ENCODE data around the gene HNMT.

DNA sequence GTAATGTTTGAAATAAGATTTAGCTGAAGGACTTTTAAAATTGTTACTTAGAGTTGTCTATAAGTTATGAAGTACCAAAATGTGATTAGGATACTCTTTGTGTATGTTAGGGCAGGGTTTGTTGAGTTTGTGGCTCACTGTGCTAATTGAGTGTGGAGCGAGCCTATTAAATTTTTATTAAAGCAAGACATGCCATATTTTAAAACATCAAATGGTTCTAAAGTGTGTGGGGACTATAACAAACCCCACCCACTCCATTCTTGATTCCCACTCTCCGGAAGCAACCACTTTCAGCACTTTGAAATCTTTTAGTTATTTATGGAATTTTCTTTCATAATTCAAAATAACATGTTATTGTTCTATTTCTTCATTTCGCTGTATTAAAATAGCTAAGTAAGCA is 1.8 kb downstream of the HNMT start:
- TF ChIP-seq, protein P1, sequence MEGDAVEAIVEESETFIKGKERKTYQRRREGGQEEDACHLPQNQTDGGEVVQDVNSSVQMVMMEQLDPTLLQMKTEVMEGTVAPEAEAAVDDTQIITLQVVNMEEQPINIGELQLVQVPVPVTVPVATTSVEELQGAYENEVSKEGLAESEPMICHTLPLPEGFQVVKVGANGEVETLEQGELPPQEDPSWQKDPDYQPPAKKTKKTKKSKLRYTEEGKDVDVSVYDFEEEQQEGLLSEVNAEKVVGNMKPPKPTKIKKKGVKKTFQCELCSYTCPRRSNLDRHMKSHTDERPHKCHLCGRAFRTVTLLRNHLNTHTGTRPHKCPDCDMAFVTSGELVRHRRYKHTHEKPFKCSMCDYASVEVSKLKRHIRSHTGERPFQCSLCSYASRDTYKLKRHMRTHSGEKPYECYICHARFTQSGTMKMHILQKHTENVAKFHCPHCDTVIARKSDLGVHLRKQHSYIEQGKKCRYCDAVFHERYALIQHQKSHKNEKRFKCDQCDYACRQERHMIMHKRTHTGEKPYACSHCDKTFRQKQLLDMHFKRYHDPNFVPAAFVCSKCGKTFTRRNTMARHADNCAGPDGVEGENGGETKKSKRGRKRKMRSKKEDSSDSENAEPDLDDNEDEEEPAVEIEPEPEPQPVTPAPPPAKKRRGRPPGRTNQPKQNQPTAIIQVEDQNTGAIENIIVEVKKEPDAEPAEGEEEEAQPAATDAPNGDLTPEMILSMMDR (IDR thresholded peaks at IDR 0.05): no peak
- TF ChIP-seq EP300 (IDR thresholded peaks at IDR 0.05): no peak

Data from ovary (tissue), 3 donors.